Measurements from ENCODE around the gene PNCK.
"Not testable (repeated sequence)": the region's sequence is repeated elsewhere in the genome, so short reads cannot be mapped to it uniquely, and the experiment has no call there.

The PNCK gene

GRCh38 chrX:153699210-153699783, 25.7 kb upstream of the PNCK start:
- DNase-seq (ENCODE audit: low read depth in 2 of 2) = not testable (repeated sequence)

GRCh38 chrX:153697924-153698865, 24.6 kb upstream of the PNCK start:
- no peak for DNase-seq (ENCODE audit: low read depth in 2 of 2)

- not testable (repeated sequence) for DNase-seq (ENCODE audit: low read depth in 2 of 2)
These were observed 23.5 kb upstream of the PNCK start for GRCh38 chrX:153696986-153697722.

- not testable (repeated sequence) for DNase-seq (ENCODE audit: low read depth in 2 of 2)
These were observed 22.9 kb upstream of the PNCK start for GRCh38 chrX:153696538-153696937.

- DNase-seq (ENCODE audit: low read depth in 2 of 2) = no peak
These were observed 22.5 kb upstream of the PNCK start for GRCh38 chrX:153696100-153696499.

- no peak for DNase-seq (ENCODE audit: low read depth in 2 of 2)
These were observed 21.2 kb upstream of the PNCK start for GRCh38 chrX:153694687-153695270.

DNA sequence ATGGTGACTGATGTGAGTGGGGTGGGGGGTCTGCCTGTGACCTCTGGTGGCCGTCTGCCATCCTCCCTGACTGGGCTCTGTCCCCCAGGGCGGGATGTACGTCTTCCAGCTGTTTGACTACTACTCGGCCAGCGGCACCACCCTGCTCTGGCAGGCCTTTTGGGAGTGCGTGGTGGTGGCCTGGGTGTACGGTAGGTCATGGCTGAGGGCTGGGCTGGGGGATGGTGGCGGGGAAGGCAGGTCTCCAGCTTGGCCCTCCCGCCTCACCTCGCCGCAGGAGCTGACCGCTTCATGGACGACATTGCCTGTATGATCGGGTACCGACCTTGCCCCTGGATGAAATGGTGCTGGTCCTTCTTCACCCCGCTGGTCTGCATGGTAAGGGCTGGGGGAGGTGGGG, 20.6 kb upstream of the PNCK start:
- DNase-seq (ENCODE audit: low read depth in 2 of 2) = not testable (repeated sequence)

DNA sequence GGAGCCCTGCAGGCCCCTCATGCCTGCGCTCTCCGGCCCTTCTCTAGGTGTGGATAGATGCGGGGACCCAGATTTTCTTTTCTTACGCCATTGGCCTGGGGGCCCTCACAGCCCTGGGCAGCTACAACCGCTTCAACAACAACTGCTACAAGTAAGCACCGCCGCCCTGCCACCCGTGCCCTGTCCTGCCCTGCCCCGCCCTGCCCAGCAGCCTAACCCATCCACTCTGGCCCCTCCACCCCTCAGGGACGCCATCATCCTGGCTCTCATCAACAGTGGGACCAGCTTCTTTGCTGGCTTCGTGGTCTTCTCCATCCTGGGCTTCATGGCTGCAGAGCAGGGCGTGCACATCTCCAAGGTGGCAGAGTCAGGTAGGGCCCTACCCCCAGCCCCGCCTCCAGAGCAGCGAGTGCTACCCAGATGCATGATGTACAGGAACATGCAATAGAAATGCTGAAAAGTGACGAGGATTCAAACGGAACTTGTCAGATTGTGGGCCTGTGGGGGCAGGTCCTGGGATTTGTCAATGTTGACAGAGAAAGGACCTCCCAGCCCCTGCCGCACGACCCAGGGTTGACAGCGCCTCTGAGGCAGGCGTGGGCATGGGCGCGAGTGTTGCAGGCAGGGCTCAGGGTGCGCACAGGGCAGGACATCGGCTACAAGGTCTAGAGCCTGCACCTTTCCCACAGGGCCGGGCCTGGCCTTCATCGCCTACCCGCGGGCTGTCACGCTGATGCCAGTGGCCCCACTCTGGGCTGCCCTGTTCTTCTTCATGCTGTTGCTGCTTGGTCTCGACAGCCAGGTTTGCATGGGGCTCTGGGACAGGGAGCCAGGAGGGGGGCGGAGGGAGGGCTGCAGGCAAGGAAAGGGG, 19.8 kb upstream of the PNCK start:
- no peak for DNase-seq (ENCODE audit: low read depth in 2 of 2)

DNA sequence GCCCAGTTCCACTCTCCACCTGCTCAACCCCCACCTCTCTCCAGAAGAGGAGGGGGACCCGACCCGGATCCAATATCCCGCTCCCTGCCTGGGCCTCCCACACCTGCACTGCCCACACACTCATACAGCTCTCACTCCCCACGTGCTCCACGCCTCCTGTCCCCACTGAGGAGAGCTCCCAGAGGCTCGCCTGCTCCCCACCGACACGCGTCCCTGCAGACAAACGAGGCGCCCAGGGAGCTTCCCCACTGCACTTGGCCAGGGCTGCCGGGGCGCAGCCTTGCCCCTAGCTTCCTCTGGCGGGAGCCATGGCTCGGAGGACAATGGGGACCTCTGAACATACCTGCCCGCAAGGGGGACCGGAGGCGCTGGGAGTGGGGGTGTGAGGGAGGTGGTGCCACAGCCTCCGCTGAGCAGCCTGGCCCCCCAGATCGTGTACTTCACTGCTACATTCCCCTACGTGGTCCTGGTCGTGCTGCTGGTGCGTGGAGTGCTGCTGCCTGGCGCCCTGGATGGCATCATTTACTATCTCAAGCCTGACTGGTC, 19.1 kb upstream of the PNCK start:
- no peak for DNase-seq (ENCODE audit: low read depth in 2 of 2)

DNA sequence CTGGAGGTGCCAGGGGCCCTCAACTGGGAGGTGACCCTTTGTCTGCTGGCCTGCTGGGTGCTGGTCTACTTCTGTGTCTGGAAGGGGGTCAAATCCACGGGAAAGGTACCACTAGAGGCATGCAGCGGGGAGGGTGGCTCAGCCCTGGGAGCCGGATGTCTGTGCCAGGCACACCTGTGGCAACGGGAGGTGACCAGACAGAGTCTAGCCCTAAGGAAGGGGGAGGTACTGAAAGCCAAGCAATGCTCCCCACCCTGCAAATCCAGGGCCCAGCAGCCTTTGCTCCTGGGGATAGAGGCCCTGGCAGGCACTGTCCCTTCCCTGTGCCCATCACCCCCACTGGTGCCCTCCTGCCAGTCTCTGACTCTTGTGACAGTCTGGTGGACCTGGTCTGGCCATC, 18.4 kb upstream of the PNCK start:
- DNase-seq (ENCODE audit: low read depth in 2 of 2) = no peak

DNA sequence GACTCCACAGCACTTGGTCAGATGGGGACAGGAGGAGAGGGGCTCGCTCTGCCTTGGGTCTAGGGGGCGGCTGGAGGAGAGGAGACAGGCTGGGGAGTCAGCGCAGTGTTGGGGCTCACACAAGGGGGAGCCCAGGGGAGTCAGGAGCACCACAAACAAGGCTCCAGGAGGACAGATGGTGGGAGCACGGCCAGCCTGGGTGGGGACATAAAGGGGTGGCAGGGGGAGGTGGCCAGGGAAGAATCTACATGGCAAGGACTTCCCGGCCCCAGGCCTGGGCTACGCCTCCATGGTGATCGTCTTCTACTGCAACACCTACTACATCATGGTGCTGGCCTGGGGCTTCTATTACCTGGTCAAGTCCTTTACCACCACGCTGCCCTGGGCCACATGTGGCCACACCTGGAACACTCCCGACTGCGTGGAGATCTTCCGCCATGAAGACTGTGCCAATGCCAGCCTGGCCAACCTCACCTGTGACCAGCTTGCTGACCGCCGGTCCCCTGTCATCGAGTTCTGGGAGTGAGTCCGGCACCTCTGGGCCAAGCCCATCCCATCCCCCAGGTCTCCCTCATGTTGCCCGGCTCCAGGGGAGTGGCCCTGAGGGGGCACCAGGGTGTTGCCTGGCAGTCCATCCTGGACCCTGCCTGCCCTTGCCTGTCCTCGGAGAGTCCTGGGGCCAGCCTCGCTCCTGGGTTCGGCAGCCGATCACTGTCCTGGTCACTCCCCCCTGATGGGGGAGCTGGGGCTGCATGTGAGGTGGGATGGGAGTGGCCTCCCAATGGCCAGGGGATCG, 17.6 kb upstream of the PNCK start:
- not testable (repeated sequence) for DNase-seq (ENCODE audit: low read depth in 2 of 2)

- DNase-seq (ENCODE audit: low read depth in 2 of 2) = no peak
These were observed 16.9 kb upstream of the PNCK start for GRCh38 chrX:153690466-153690865.

DNA sequence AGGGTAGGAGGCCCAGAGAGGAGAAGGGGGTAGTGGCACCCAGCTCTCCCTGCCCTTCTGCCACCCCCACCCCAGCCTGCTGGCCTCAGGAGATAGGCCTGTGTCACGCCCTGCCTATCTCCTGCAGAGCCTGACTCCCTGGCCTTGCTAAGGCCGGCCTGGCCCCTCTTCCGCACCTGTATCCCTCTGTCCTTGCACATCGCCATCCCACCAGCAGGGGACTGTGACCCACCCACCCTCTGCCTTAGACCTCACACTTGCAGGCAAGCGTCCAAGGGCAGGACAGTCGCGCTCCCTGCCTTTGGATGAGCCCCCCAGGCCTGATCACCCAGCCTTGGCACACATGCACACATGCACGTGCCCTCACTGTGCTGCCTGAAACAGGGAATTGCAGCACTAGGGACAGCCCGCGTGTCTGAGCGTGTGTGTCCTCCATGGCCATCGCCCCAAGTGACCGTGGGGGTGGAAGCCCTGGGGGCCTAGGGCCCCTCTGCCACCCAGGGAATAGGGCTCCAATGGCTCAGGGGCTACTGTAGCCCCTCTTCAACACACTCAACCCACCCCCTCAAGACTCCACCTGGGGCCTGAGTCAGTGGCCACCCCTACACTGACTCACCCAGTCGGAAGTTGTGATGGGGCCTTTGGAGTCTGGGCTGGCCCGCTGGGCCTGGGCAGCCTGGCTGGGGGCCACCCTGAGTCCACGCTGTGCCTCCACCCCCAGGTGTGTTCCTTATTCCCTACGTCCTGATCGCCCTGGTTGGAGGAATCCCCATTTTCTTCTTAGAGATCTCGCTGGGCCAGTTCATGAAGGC, 16.2 kb upstream of the PNCK start:
- no peak for DNase-seq (ENCODE audit: low read depth in 2 of 2)

DNA sequence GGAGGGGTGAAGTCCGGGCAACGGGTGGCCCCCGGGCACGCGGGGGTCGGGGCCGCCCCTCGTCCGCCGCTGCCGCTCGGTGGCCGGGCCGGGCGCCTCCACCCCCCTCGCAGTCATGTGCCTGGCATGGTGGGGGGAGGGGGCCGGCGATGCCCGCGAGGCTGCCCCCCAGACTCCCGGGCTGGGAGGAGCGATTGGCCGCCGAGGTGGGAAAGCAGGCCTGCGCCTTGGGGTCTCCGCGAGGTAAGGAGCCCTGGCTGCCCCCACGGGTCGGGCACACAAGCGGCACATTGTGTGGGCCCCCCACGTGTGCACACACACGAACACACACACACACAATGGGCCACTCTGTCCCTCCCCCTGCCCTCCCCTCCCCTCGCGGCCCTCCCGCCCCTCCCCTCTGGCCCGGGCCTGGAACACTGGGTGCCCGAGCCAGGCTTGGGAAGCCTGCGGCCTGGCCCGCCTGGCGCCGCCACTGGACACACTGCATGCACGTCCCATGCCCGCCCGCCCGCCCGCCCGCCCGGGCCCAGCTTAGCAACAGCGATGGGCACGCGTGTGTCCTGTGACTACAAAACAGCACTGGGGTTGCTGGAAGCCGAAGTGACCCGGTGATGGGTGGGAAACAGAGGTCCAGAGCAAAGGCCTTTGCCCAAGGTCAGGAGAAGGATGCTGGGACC, 15.4 kb upstream of the PNCK start:
- no peak for DNase-seq (ENCODE audit: low read depth in 2 of 2)

DNA sequence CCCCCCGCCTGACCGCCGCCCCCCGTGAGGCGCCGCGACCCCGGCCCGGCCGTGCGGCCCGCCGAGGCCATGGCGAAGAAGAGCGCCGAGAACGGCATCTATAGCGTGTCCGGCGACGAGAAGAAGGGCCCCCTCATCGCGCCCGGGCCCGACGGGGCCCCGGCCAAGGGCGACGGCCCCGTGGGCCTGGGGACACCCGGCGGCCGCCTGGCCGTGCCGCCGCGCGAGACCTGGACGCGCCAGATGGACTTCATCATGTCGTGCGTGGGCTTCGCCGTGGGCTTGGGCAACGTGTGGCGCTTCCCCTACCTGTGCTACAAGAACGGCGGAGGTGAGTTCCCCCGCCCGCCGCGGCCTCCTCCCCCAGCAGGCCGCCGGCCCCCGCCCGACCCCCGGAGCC, 14.9 kb upstream of the PNCK start:
- DNase-seq (ENCODE audit: low read depth in 2 of 2) = no peak

DNA sequence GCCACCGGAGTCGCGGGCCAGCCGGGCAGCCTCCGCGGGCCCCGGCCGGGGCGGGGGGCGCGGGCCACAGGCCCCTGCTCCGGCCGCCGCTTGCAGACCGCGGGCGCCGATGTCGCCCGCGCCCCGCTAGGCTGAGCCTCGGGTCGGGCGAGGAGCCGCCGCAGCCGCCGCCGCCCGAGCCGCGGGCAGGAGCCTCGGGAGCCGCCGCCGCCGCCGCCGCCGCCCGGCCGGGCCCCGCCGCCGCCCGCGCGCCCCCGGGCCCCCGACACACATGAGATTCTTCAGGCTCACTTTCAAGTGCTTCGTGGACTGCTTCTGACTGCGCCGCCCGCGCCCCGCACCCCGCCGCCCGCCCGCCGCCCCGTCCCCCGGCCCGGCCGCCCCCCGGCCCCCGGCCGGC, 14.5 kb upstream of the PNCK start:
- DNase-seq (ENCODE audit: low read depth in 2 of 2) = no peak

GRCh38 chrX:153687121-153688039, 13.8 kb upstream of the PNCK start, which contains the start of gene SLC6A8:
TSS of gene SLC6A8 (plus strand) at chrX:153687926. CDS start at chrX:153688575, 649 bp downstream.
- DNase-seq (ENCODE audit: low read depth in 2 of 2) = no peak

Measured in stimulated activated CD4-positive, alpha-beta T cell treated with anti-CD3 and anti-CD28 coated beads, Interleukin-1b, Interleukin-23, amount 100 ng/mL, for 1 hour (primary cell).